ENCODE measurements around the gene ARHGAP19.

- no peak for TF ChIP-seq CTCF (IDR thresholded peaks at IDR 0.05; ENCODE audit: low read length)
- no peak for TF ChIP-seq EZH2 (optimal IDR thresholded peaks at IDR 0.05; ENCODE audit: low read depth, low read length)
- no peak for TF ChIP-seq EZH2phosphoT487 (IDR thresholded peaks at IDR 0.05; ENCODE audit: low read length)
Observed at GRCh38 chr10:97213431-97213830, 79.0 kb downstream of the ARHGAP19 start.
